Endodermal cell (in vitro differentiated cells): ENCODE results near the gene SEMA3A. TPM values are rescaled to one million over a fixed set of nuclear protein-coding genes. Genes with fewer than 3 reads are reported as not detected.

Source experiments
- DNase-seq: peaks from one replicate; pipeline ENCODE4 v3.0.0-alpha.2; 2017
- H3K27ac ChIP-seq: 2 replicates; pipeline ENCODE4 v1.5.1; 2013; ENCODE audit warnings: mild to moderate bottlenecking, low read depth, low read length, moderate library complexity
- H3K27me3 ChIP-seq: 2 replicates; pipeline ENCODE4 v1.6.1; 2013; ENCODE audit warnings: mild to moderate bottlenecking, low read length, moderate library complexity; ENCODE audit not compliant: insufficient read depth, control insufficient read depth, poor library complexity, severe bottlenecking
- H3K36me3 ChIP-seq: 2 replicates; pipeline ENCODE4 v1.7.0; 2013; ENCODE audit warnings: mild to moderate bottlenecking, low read length, moderate library complexity; ENCODE audit not compliant: control insufficient read depth, insufficient read depth
- H3K4me1 ChIP-seq: one replicate; pipeline ENCODE4 v1.7.0; 2013; ENCODE audit warnings: low read length; ENCODE audit not compliant: control insufficient read depth, insufficient read depth
- H3K4me3 ChIP-seq: 2 replicates; pipeline ENCODE4 v1.5.1; 2013; ENCODE audit warnings: mild to moderate bottlenecking, low read length, moderate library complexity
- H3K9ac ChIP-seq: 2 replicates; pipeline ENCODE4 v1.6.1; 2013; ENCODE audit warnings: mild to moderate bottlenecking, low read length, moderate library complexity; ENCODE audit not compliant: poor library complexity, severe bottlenecking; ENCODE audit errors: extremely low read depth
- H3K9me3 ChIP-seq: 2 replicates; pipeline ENCODE4 v1.6.1; 2013; ENCODE audit warnings: mild to moderate bottlenecking, low read length, moderate library complexity; ENCODE audit not compliant: control insufficient read depth
- H3K27ac Mint-ChIP-seq: 2 replicates; pipeline ENCODE4 v1.8.0; 2020; ENCODE audit warnings: mixed read lengths
- H3K27me3 Mint-ChIP-seq: 2 replicates; pipeline ENCODE4 v1.8.0; 2021; ENCODE audit warnings: mild to moderate bottlenecking, mixed read lengths; ENCODE audit not compliant: insufficient read depth
- H3K36me3 Mint-ChIP-seq: 2 replicates; pipeline ENCODE4 v1.8.0; 2020; ENCODE audit warnings: low read depth, mixed read lengths
- H3K4me1 Mint-ChIP-seq: 2 replicates; pipeline ENCODE4 v1.8.0; 2020; ENCODE audit warnings: mixed read lengths
- H3K4me3 Mint-ChIP-seq: 2 replicates; pipeline ENCODE4 v1.8.0; 2020; ENCODE audit warnings: mild to moderate bottlenecking, moderate library complexity, mixed read lengths
- H3K9me3 Mint-ChIP-seq: 2 replicates; pipeline ENCODE4 v1.8.0; 2020; ENCODE audit warnings: mild to moderate bottlenecking, mixed read lengths
- WGBS, 2 experiments: methylation state at CpG; one replicate each; pipeline versions ENCODE4 v1.1.5 to v1.1.7; 2013; ENCODE audit warnings: missing lambda C conversion rate in 2 of 2, mixed read lengths in 1 of 2; ENCODE audit not compliant: insufficient coverage in 1 of 2, insufficient read length in 1 of 2; 5-methylcytosine and 5-hydroxymethylcytosine counted together
- total RNA-seq, 2 donors: library from RNA; stranded (reverse); fragmentation: NEBNext Ultra II Directional in 1 of 2; extraction: Animal tissue kit (Norgen Biotek cat#: 25700) in 1 of 2; gene quantifications; 2 replicates in 1 of 2; 3 replicates in 1 of 2; pipeline ENCODE4 v1.2.1, GENCODE V29; 2021
- TF ChIP-seq, protein P1 (sequence below): fragments of 200-600 bp; sonication (generic); conservative IDR thresholded peaks from 2 replicates; pipeline ENCODE4 v1.5.0; 2021; ENCODE audit warnings: antibody characterized with exemption, mild to moderate bottlenecking

The SEMA3A gene
- total RNA-seq, 2 donors from 2014 or later = 43.5 to 72.8 TPM

DNA sequence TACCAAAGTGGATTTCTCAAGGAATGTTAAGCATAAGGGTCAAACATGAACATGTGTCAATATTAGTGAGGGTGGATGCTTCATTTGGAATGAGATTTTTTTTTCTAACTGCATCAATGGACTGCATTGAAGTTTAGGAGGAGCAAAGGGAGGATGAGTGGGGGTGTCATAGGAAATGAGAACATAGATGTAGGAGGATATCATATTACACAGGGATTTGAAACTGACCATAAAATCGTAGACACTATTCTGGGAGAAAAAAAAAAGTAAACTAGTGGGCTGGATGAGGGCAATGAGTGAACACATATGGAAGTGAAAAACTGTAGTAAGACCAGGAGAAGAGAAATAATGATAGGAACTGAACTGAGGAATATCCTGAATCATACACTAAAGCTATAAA lies 109.4 kb downstream of the SEMA3A start:
- no peak overlapping the region for H3K9ac ChIP-seq
- peaks cover 10% of the 10 kb centered on the region for H3K4me1 Mint-ChIP-seq
- 60 to 88% methylated on average over 1 of the region's 1 CpG for WGBS, 2 experiments
- H3K4me3 Mint-ChIP-seq = no peak overlapping the region
- H3K27ac ChIP-seq = no peak overlapping the region
- H3K27me3 ChIP-seq = no peaks in the 10 kb centered on the region
- no peaks in the 10 kb centered on the region for H3K9me3 ChIP-seq
- TF ChIP-seq, protein P1, sequence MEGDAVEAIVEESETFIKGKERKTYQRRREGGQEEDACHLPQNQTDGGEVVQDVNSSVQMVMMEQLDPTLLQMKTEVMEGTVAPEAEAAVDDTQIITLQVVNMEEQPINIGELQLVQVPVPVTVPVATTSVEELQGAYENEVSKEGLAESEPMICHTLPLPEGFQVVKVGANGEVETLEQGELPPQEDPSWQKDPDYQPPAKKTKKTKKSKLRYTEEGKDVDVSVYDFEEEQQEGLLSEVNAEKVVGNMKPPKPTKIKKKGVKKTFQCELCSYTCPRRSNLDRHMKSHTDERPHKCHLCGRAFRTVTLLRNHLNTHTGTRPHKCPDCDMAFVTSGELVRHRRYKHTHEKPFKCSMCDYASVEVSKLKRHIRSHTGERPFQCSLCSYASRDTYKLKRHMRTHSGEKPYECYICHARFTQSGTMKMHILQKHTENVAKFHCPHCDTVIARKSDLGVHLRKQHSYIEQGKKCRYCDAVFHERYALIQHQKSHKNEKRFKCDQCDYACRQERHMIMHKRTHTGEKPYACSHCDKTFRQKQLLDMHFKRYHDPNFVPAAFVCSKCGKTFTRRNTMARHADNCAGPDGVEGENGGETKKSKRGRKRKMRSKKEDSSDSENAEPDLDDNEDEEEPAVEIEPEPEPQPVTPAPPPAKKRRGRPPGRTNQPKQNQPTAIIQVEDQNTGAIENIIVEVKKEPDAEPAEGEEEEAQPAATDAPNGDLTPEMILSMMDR = no peak
- H3K27ac Mint-ChIP-seq = peak overlapping the region; percentile 2
- H3K4me3 ChIP-seq = no peak overlapping the region
- no peaks in the 10 kb centered on the region for H3K9me3 Mint-ChIP-seq
- no peaks in the 10 kb centered on the region for H3K27me3 Mint-ChIP-seq
- H3K4me1 ChIP-seq = no peaks in the 10 kb centered on the region
- DNase-seq = no peak
- peaks cover 7% of the 10 kb centered on the region for H3K36me3 ChIP-seq
- no peaks in the 10 kb centered on the region for H3K36me3 Mint-ChIP-seq

DNA sequence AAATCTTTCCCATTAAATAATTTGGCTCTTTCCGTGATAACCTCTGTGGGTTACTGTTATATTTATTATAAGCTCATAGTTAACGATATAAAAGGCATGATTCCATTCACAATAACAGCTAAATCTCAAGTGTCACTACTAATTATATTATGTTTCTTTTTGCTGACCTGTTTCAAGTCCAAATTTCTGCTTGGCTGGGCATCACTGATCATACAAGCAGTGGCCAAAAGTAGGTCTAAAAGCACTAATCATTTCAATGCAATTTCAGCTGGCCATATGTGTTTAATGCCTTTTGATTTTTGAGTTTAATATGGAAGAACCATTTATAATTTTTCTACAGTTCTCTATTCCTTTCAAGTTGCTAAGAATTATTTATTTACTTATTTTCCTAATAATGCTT lies 110.7 kb downstream of the SEMA3A start:
- 83% methylated on average over 1 of the region's 2 CpGs; no CpG with 5 or more reads in 1 of the 2 experiments for WGBS, 2 experiments
- TF ChIP-seq, protein P1 = no peak
- H3K36me3 Mint-ChIP-seq = no peaks in the 10 kb centered on the region
- H3K27me3 Mint-ChIP-seq = no peaks in the 10 kb centered on the region
- H3K36me3 ChIP-seq = peaks cover 7% of the 10 kb centered on the region
- H3K27ac ChIP-seq = no peak overlapping the region
- no peak overlapping the region for H3K9ac ChIP-seq
- H3K27ac Mint-ChIP-seq = no peak overlapping the region
- no peaks in the 10 kb centered on the region for H3K27me3 ChIP-seq
- H3K4me1 ChIP-seq = no peaks in the 10 kb centered on the region
- H3K4me3 Mint-ChIP-seq = no peak overlapping the region
- peaks cover 7% of the 10 kb centered on the region for H3K4me1 Mint-ChIP-seq
- no peaks in the 10 kb centered on the region for H3K9me3 Mint-ChIP-seq
- H3K4me3 ChIP-seq = no peak overlapping the region
- no peak for DNase-seq
- no peaks in the 10 kb centered on the region for H3K9me3 ChIP-seq

DNA sequence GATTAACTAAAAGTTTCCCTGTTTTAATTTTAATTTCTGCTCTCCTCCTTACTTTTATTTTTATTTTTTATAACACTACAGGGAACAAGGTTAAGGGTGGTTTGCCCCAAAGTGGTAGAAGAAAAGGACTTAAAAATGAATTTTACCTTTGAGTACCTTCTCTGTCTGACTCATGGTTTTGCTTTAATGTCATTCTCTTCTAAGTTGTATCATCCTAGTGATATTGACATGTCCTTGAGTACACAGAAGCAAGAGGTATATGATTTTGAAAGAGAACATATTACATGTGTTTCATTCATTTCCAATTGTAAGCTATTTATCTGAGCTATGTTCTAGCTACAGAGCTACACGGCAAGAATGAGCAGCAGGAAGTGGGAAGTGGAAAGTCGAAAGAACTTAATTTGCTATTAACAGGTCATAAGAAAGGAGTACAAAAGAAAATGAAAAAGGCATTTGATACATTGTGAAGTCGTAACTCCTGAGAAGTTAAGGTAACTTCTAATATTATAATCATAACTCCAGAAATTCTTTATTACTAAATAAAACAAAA lies 112.5 kb downstream of the SEMA3A start:
- no peak overlapping the region for H3K27ac ChIP-seq
- DNase-seq = no peak
- no peaks in the 10 kb centered on the region for H3K27me3 ChIP-seq
- H3K9me3 ChIP-seq = no peaks in the 10 kb centered on the region
- peaks cover 7% of the 10 kb centered on the region for H3K36me3 ChIP-seq
- TF ChIP-seq, protein P1 = no peak
- Mint-ChIP-seq H3K9me3 (no peaks in the 10 kb centered on the region), H3K4me1 (peaks cover 8% of the 10 kb centered on the region), H3K4me3 (no peak overlapping the region), H3K27ac (no peak overlapping the region), H3K36me3 (no peaks in the 10 kb centered on the region), H3K27me3 (no peaks in the 10 kb centered on the region)
- H3K9ac ChIP-seq = no peak overlapping the region
- H3K4me3 ChIP-seq = no peak overlapping the region
- no peaks in the 10 kb centered on the region for H3K4me1 ChIP-seq
- 93 to 100% methylated on average over 1 to 2 of the region's 3 CpGs for WGBS, 2 experiments
